Osteoblast (primary cell): ENCODE results near the gene CDPF1. TPM values are rescaled to one million over a fixed set of nuclear protein-coding genes. Genes with fewer than 3 reads are reported as not detected.

ENCODE experiments used
- DNase-seq: peaks from one replicate; pipeline ENCODE4 v3.0.0; 2011; ENCODE audit warnings: low spot score, mixed read lengths; ENCODE audit not compliant: insufficient read length; ENCODE audit errors: missing footprints
- H2AFZ ChIP-seq: 2 replicates; pipeline ENCODE4 v1.6.0; 2011; ENCODE audit warnings: mild to moderate bottlenecking, low read length
- H3K27ac ChIP-seq: 2 replicates; pipeline ENCODE4 v1.5.1; 2011; ENCODE audit warnings: mild to moderate bottlenecking, low read depth, low read length, moderate library complexity
- H3K27me3 ChIP-seq: 2 replicates; pipeline ENCODE4 v1.6.0; 2012; ENCODE audit warnings: mild to moderate bottlenecking, control low read depth, inconsistent platforms, low read length, moderate library complexity; ENCODE audit not compliant: insufficient read depth
- H3K36me3 ChIP-seq: 2 replicates; pipeline ENCODE4 v1.5.1; 2011; ENCODE audit warnings: mild to moderate bottlenecking, low read length, control low read depth, moderate library complexity; ENCODE audit not compliant: insufficient read depth
- H3K4me1 ChIP-seq: 2 replicates; pipeline ENCODE4 v1.5.1; 2011; ENCODE audit warnings: mild to moderate bottlenecking, low read length, control low read depth, moderate library complexity; ENCODE audit not compliant: insufficient read depth
- H3K4me2 ChIP-seq: 2 replicates; pipeline ENCODE4 v1.6.0; 2011; ENCODE audit warnings: mild to moderate bottlenecking, low read length; ENCODE audit not compliant: insufficient read depth
- H3K4me3 ChIP-seq: fragments of 200-600 bp; sonication (generic); 3 replicates; pipeline ENCODE4 v1.5.1; 2012; ENCODE audit warnings: mild to moderate bottlenecking, low read length, inconsistent platforms; ENCODE audit not compliant: insufficient read depth
- H3K79me2 ChIP-seq: 2 replicates; pipeline ENCODE4 v1.6.0; 2012; ENCODE audit warnings: mild to moderate bottlenecking, low read length, control low read depth, inconsistent platforms; ENCODE audit not compliant: insufficient read depth
- H3K9me3 ChIP-seq: 2 replicates; pipeline ENCODE4 v1.5.1; 2011; ENCODE audit warnings: low read depth, low read length, control low read depth
- H4K20me1 ChIP-seq: 2 replicates; pipeline ENCODE4 v1.6.0; 2012; ENCODE audit warnings: mild to moderate bottlenecking, low read length, control low read depth; ENCODE audit not compliant: insufficient read depth
- total RNA-seq: library from RNA; depleted of rRNA; stranded (reverse); fragments of >200 nt; gene quantifications from 2 replicates; pipeline ENCODE4 v1.2.3, GENCODE V29; 2012
- TF ChIP-seq, protein P1 (sequence below): IDR thresholded peaks from 2 replicates; pipeline ENCODE4 v1.5.1; 2011; ENCODE audit warnings: mild to moderate bottlenecking, low read depth, low read length, moderate library complexity; ENCODE audit errors: extremely low read depth

The CDPF1 gene
- total RNA-seq, 1 donor, result 12.7 TPM

DNA sequence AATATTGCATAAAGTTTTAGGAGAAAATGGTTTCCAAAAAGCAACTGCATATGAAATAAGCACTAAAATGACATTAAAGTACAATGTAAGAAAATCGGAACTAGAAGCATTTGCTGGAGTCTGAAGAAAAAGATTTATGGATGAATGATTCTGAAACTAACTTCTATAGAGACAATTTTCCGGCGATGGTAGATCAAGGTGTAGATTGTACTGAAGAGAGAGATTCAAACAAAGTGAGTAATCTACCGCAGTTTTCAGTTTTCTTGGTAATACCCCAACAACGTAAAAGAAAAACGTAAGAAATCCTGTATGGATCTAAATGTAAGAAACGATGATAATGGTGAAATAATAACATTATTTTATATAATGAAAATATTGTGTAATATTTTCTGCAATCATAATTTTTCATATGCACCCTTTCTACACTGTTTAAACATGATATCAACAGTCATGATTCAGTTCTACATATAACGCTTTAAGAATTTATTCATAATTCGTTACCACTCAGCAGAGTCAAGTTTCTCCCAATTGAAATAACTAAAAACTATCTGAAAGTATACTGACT, 1.8 kb upstream of the CDPF1 start:
- Histone ChIP-seq H3K4me1 (peaks cover 9% of the 10 kb centered on the region), H4K20me1 (no peaks in the 10 kb centered on the region), H3K4me3 (no peak overlapping the region), H3K36me3 (no peaks in the 10 kb centered on the region), H3K27me3 (no peaks in the 10 kb centered on the region), H3K27ac (no peak overlapping the region), H3K4me2 (peak overlapping the region; percentile 95), H3K79me2 (peaks cover 6% of the 10 kb centered on the region), H3K9me3 (peaks cover 2% of the 10 kb centered on the region), H2AFZ (no peak overlapping the region)
- TF ChIP-seq, protein P1, sequence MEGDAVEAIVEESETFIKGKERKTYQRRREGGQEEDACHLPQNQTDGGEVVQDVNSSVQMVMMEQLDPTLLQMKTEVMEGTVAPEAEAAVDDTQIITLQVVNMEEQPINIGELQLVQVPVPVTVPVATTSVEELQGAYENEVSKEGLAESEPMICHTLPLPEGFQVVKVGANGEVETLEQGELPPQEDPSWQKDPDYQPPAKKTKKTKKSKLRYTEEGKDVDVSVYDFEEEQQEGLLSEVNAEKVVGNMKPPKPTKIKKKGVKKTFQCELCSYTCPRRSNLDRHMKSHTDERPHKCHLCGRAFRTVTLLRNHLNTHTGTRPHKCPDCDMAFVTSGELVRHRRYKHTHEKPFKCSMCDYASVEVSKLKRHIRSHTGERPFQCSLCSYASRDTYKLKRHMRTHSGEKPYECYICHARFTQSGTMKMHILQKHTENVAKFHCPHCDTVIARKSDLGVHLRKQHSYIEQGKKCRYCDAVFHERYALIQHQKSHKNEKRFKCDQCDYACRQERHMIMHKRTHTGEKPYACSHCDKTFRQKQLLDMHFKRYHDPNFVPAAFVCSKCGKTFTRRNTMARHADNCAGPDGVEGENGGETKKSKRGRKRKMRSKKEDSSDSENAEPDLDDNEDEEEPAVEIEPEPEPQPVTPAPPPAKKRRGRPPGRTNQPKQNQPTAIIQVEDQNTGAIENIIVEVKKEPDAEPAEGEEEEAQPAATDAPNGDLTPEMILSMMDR, result no peak
- no peak for DNase-seq

DNA sequence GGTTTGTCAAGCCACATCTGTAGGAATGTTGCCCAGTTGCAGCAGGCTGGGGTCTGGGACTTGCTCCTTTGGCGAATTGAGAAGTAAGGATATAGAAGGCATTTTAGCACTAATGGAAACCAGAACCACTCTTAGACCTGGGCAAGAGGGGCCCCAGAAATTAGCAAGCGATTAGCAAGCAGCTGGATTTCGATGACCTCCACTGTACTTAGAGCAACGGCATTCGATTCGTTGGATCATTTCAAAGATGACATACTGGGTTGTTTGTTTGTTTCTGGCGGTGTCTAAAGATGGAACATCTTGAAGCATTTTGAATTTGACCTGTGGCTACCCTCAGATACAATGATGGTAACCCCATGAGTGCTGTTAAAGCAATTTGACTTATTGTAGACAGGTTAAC, 1.2 kb upstream of the CDPF1 start:
- TF ChIP-seq, protein P1, result no peak
- Histone ChIP-seq H3K79me2 (peaks cover 6% of the 10 kb centered on the region), H3K9me3 (peaks cover 2% of the 10 kb centered on the region), H3K4me3 (peak overlapping the region; percentile 87), H3K27ac (no peak overlapping the region), H3K4me2 (peak overlapping the region; percentile 95), H4K20me1 (no peaks in the 10 kb centered on the region), H3K4me1 (peaks cover 9% of the 10 kb centered on the region), H2AFZ (peak overlapping the region; percentile 76), H3K36me3 (no peaks in the 10 kb centered on the region), H3K27me3 (no peaks in the 10 kb centered on the region)
- no peak for DNase-seq

DNA sequence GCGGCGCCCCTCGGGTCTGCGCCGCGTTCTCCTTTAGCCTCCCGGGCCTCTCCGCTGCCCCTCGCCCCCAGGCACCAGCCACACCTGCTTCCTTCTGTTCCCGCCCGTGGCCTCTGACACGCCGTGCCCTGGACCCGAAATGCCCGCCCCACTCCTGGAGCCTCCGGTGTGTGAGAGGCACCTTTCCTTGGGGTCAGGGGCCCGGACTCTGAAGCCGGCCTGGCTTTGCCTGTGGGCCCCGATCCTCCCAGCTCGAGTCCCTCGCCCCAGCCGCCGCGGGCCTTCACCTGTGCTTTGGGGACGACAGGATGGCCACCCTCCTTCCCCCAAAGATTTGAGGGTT, 661 bp upstream of the CDPF1 start:
- Histone ChIP-seq H3K27ac (peak overlapping the region; percentile 56), H3K9me3 (peaks cover 2% of the 10 kb centered on the region), H3K4me2 (peak overlapping the region; percentile 95)

DNA sequence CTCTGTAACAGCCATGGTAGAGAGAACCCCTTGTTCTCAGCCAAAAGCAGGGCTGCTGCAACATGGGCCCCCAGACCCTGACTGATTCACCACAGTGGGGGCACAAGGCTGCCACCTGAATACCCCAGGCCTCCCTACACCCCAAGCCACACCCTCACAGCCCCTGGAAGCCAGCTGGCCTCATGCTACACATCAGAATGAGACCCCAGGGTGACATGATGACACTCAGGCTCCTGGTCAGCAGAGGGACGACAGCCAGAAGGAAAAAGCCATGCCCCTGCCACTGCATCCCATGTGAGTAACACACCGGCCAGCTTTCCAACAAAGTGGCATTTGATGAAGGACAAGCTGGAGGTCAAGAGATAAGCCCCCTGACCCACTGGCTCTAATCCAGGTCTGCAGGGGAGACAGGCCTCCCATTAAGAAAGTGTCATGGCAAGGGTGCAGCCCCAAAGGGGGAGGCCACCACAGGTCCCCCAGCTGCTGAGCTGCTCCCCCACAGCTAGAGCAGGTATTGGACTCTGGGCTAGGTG, 2.6 kb downstream of the CDPF1 start:
- Histone ChIP-seq H3K4me1 (peaks cover 9% of the 10 kb centered on the region), H3K9me3 (no peaks in the 10 kb centered on the region), H4K20me1 (peaks cover 5% of the 10 kb centered on the region), H3K4me2 (no peak overlapping the region), H3K36me3 (peaks cover 3% of the 10 kb centered on the region), H2AFZ (no peak overlapping the region), H3K79me2 (peaks cover 6% of the 10 kb centered on the region), H3K27ac (no peak overlapping the region), H3K4me3 (no peak overlapping the region), H3K27me3 (no peaks in the 10 kb centered on the region)
- TF ChIP-seq, protein P1, result no peak
- DNase-seq, result no peak

More for the DNA sequence above, 661 bp upstream of the CDPF1 start:
- TF ChIP-seq, protein P1, result no peak
- Histone ChIP-seq H2AFZ (peak overlapping the region; percentile 76), H3K4me1 (peaks cover 9% of the 10 kb centered on the region), H3K27me3 (no peaks in the 10 kb centered on the region), H3K36me3 (no peaks in the 10 kb centered on the region), H4K20me1 (no peaks in the 10 kb centered on the region), H3K79me2 (peaks cover 6% of the 10 kb centered on the region), H3K4me3 (peak overlapping the region; percentile 87)
- DNase-seq, result no peak
